Measurements from ENCODE around the gene WNT5A.
"Not testable (repeated sequence)": the region's sequence is repeated elsewhere in the genome, so short reads cannot be mapped to it uniquely, and the experiment has no call there.

The WNT5A gene

GRCh38 chr3:55505102-55505501, 18.0 kb upstream of the WNT5A start:
- DNase-seq, result not testable (repeated sequence)

GRCh38 chr3:55501905-55502304, 14.8 kb upstream of the WNT5A start:
- DNase-seq, result no peak

- DNase-seq, result no peak
These were observed 13.6 kb upstream of the WNT5A start for GRCh38 chr3:55500555-55501330.

GRCh38 chr3:55498520-55498919, 11.4 kb upstream of the WNT5A start:
- no peak for DNase-seq

DNA sequence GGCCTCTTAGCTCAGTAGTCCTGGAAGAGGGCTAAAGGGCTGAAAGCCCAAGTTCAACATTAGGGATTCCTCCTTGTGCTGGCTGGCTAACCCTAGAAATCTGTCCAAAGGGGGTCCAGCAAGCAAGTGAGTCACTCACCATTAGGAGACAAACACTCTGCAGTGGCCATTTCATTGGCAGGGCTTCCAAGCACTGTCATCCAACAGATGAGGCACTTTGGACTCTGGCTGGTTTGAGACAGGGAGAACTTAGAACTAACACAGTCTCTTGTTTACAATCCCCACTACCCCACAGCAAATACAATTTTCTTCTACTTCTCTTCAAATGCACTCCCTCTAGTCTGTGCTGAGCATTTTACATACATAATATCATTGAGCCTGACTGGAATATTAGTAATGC, 10.1 kb upstream of the WNT5A start:
- DNase-seq, result no peak

DNA sequence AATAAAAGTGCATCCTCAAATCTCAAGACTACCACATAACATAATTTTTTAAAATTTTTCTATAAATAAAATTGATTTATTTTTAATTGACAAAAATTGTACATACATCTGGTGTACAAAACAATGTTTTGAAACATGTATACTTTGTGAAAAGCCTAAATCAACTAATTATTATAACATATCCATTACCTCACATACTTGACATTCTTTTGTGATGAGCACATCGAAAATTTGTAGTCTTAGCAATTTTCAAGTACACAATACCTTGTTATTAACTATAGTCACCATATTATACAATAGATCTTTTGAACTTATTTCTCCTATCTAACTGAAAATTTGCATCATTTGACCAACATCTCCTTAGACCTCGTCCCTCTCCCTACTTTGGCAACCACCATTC, 7.9 kb upstream of the WNT5A start:
- no peak for DNase-seq

- no peak for DNase-seq
These were observed 5.9 kb upstream of the WNT5A start for GRCh38 chr3:55492976-55493375.

DNA sequence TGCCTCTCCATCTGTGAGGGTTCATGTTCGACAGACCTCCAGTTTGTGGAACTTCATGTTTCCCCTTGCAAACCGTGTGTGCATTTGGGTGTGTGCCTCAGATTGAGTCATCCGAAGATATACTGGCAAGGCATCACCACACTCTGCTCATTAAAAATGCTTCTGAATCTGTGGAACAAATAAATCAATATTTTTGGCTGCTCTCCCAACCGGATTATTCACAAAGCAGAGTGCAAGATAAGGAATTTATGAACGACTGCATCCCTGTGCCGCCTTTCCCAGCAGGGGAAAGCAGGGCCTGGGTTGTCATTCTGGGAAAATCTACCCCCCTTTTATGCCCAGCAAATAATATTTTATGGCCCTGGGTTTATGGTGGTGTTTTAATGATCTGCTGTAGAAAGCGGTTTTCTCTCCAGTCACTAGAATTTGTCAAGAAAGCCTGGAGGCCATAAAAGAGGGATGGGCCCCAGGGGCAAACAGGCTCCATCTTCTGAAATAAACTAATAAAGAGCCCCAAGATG, 4.2 kb upstream of the WNT5A start:
- DNase-seq, result no peak

DNA sequence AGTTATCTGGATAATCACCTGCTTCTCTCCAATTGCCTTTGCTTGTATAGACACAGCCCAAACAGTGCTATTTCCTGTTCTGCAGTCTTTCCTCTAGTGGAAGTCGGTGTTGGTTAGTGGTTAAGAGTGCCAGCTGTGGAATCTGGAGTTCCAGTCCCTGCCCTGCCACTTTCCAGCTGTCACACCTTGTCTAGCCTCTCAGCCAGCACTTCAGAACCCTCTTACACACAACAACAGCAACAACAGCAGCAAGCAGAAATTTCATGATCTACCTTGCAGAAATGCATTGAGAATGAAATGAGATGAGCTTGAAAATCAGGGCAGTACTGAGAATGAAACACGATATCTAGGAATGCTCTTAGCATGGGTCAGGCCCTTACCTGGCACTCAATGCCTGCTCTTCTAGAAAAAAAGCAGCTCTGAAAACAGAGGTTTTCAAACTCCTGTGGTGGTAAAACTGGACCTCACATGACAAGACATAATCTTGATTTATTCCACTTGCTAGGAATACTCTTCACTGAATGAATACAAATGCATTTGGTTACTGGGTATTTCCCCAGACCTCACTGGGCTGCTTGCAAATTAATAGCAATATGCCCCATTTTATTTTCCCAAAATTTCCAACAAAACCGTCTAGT, 3.3 kb upstream of the WNT5A start:
- DNase-seq, result no peak

DNA sequence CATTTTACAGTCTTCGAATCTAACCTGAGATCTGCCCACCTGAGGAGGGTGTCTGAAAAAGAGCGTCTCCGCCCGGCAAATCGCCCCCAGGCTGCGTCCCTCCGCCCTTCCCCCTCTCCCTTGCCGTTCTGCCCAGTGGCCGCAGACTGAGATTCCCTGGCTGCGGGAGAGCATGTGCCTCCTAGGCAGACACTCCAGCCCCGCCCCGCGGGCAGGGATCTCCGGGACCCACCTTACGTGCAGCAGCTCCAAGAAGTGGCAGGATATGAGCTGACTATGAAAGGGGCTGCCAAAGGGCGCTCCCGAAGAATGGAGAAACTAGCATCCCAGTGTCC, 2.7 kb upstream of the WNT5A start:
- DNase-seq, result peak; percentile 5

GRCh38 chr3:55488398-55489055, 1.4 kb upstream of the WNT5A start:
- DNase-seq, result no peak

GRCh38 chr3:55487381-55488241, 505 bp upstream of the WNT5A start:
- peak; percentile 49 for DNase-seq

- no peak for DNase-seq
These were observed 827 bp downstream of the WNT5A start for GRCh38 chr3:55486101-55486856.

DNA sequence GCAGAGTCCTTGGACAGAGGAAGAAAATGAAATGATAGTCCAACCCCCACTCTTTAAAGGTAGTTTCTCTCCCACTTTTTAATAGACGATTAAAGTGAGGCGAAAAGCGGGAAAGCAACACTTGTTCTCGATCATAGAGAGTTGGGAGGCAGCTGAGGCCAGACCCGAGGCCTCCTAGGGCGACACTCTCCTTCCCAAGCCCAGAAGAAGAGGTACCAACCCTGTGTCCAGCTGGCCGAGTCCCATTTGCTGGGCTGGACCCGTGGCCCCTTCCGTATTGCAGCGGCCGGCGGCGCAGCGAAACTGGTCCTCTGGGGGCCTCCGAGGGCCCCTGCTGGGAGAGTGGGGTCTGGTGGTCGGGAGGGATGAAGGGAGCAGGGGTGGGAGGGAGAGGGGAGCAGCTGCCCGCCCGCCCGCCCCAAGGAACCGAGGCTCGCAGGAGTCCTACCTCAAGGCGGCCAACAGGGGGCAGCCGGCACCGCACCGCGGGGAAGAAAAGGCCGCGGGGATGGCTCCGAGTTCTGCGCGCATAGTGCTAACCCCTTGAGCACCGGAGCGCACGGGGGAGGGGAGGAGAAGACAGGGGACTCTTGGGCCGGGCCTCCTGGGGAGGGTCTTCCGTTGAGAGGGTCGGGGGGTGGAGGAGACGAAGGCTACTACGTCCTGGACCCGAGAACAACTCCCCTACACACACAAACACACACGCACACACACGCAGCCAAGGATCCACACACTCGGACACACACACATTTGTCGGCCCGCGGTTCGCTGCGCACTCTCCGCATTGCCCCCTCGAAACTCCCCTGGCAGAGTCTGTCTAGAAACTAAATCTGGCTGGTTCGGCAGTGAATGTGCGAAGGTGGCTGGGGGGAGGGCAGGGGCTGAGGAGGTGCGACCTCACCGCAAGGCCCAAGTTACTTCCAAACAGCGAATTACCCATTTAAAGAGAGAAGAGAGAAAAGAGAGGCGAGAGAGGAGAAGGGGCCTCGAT, 2.0 kb downstream of the WNT5A start:
- DNase-seq, result peak; percentile 61

DNA sequence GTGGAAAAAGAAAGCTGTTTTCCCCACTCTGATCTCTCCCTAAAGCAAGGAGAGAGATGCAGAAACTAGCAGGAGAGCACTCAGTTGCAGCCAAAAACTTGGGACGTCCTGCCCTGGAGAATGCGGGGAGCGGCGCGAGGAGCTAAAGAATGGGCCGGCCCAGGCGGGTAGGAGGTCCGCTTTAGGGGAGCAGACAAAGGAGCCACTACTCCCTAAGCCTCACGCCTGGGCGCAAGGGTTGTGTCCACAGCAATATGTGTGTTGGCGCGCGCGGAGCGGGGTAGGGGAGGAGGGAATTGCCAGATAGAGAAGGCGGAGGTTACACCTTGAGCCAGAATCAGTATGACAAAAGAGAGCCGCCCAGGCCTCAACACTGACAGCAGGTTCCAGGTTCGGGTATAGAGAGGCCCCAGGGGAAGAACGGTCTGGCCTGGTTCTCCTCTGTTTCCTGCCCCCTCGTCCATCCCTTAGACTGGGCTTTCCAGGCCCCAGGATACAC, 2.9 kb downstream of the WNT5A start:
- DNase-seq, result no peak

- no peak for DNase-seq
These were observed 3.7 kb downstream of the WNT5A start for GRCh38 chr3:55483196-55484095.

- no peak for DNase-seq
These were observed 4.5 kb downstream of the WNT5A start for GRCh38 chr3:55482496-55483195.

- DNase-seq, result no peak
These were observed 5.2 kb downstream of the WNT5A start for GRCh38 chr3:55481744-55482495.

Measured in NCI-H2227 treated with DMSO at 0.1 percent for 48 hours (cell line).